ENCODE measurements around the gene MAGI1.

DNA sequence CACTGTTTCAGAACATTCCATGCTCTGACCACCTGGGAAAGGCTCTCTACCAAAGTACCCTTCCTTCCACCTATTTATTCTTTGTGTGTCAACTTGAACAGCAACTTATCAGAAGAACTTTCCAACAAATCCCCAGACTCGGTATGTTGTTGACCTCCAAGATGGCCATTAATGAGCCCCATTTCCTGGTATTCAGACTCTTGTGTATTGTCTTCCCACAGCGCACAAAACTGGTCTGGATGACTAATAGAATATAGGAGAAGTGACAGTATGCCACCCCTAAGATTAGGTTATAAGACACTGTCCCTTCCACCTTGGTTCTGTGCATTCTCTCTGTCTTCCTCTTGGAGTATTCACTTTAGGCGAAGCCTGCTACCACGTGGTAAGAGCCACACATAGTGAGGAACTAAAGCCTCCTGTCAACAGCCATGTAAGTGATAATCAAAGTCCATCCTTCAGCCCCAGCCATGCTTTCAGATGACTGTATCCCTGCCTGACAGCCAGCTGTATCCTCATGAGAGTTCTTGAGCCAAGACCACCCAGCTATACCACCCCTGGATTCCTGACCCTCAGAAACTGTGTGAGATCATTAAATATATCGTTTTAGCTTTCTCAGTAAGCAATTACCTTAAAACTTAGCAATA lies 481.7 kb downstream of the MAGI1 start:
- TF ChIP-seq, protein P1, sequence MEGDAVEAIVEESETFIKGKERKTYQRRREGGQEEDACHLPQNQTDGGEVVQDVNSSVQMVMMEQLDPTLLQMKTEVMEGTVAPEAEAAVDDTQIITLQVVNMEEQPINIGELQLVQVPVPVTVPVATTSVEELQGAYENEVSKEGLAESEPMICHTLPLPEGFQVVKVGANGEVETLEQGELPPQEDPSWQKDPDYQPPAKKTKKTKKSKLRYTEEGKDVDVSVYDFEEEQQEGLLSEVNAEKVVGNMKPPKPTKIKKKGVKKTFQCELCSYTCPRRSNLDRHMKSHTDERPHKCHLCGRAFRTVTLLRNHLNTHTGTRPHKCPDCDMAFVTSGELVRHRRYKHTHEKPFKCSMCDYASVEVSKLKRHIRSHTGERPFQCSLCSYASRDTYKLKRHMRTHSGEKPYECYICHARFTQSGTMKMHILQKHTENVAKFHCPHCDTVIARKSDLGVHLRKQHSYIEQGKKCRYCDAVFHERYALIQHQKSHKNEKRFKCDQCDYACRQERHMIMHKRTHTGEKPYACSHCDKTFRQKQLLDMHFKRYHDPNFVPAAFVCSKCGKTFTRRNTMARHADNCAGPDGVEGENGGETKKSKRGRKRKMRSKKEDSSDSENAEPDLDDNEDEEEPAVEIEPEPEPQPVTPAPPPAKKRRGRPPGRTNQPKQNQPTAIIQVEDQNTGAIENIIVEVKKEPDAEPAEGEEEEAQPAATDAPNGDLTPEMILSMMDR (IDR thresholded peaks at IDR 0.05), result no peak
- no peak for TF ChIP-seq YY1 (IDR thresholded peaks at IDR 0.05; ENCODE audit: low read depth)
- no peak for TF ChIP-seq RFX5 (IDR thresholded peaks at IDR 0.05; ENCODE audit: low read length)
- no peak for TF ChIP-seq POLR2AphosphoS5 (IDR thresholded peaks at IDR 0.05; ENCODE audit: low read depth, low read length)
- no peak for TF ChIP-seq RAD21 (IDR thresholded peaks at IDR 0.05; ENCODE audit: low read length)
- TF ChIP-seq TAF1 (IDR thresholded peaks at IDR 0.05; ENCODE audit: borderline replicate concordance, low read depth, low read length), result no peak
- no peak for TF ChIP-seq MEF2A (IDR thresholded peaks at IDR 0.05; ENCODE audit: borderline replicate concordance, low read depth)
- TF ChIP-seq TEAD4 (IDR thresholded peaks at IDR 0.05; ENCODE audit: borderline replicate concordance, insufficient read depth), result no peak
- TF ChIP-seq, protein P2, sequence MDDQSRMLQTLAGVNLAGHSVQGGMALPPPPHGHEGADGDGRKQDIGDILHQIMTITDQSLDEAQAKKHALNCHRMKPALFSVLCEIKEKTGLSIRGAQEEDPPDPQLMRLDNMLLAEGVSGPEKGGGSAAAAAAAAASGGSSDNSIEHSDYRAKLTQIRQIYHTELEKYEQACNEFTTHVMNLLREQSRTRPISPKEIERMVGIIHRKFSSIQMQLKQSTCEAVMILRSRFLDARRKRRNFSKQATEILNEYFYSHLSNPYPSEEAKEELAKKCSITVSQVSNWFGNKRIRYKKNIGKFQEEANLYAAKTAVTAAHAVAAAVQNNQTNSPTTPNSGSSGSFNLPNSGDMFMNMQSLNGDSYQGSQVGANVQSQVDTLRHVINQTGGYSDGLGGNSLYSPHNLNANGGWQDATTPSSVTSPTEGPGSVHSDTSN (IDR thresholded peaks at IDR 0.05), result no peak
- TF ChIP-seq SMC3 (IDR thresholded peaks at IDR 0.05; ENCODE audit: low read depth, low read length), result no peak
- TF ChIP-seq TCF12 (IDR thresholded peaks at IDR 0.05), result no peak
- no peak for TF ChIP-seq ELF1 (IDR thresholded peaks at IDR 0.05)
- no peak for TF ChIP-seq EP300 (IDR thresholded peaks at IDR 0.05; ENCODE audit: borderline replicate concordance in 1 of 2, low read depth in 1 of 2, low read length in 1 of 2)
- TF ChIP-seq EZH2phosphoT487 (IDR thresholded peaks at IDR 0.05; ENCODE audit: borderline replicate concordance, low read depth), result no peak

Measured in SK-N-SH (cell line).